ENCODE data around the gene PCBP3.

The PCBP3 gene

GRCh38 chr21:45824546-45825215 lies 181.2 kb downstream of the PCBP3 start:
- Histone ChIP-seq H3K27me3 (ENCODE audit: insufficient read depth, low read length, poor library complexity) (no peaks in the 10 kb centered on the region), H3K27ac (ENCODE audit: low read length) (no peak overlapping the region), H3K4me2 (ENCODE audit: insufficient read depth, low read length) (no peak overlapping the region), H3K9ac (ENCODE audit: low read depth, low read length) (no peak overlapping the region), H3K4me3 (ENCODE audit: low read depth in 1 of 2, low read length in 2 of 2) (no peak overlapping the region), H4K20me1 (ENCODE audit: insufficient read depth, low read length) (peaks cover 12% of the 10 kb centered on the region), H2AFZ (ENCODE audit: low read depth, low read length) (no peak overlapping the region), H3K4me1 (ENCODE audit: insufficient read depth, low read length) (no peaks in the 10 kb centered on the region), H3K36me3 (ENCODE audit: insufficient read depth, low read length) (no peaks in the 10 kb centered on the region), H3K9me3 (ENCODE audit: insufficient read depth, low read length, severe bottlenecking) (no peaks in the 10 kb centered on the region), H3K79me2 (ENCODE audit: insufficient read depth, low read length) (no peaks in the 10 kb centered on the region)
- DNase-seq (no peak), ATAC-seq (ENCODE audit: insufficient read depth, low read depth) (no peak)
- TF ChIP-seq CTCF (IDR thresholded peaks at IDR 0.05; ENCODE audit: borderline replicate concordance, extremely low read depth, low read length, poor library complexity, severe bottlenecking) (no peak), EZH2 (IDR thresholded peaks at IDR 0.05; ENCODE audit: borderline replicate concordance, low read depth, low read length, severe bottlenecking) (no peak)

GRCh38 chr21:45825219-45825618 lies 181.7 kb downstream of the PCBP3 start:
- Histone ChIP-seq H3K4me1 (ENCODE audit: insufficient read depth, low read length) (no peaks in the 10 kb centered on the region), H3K9ac (ENCODE audit: low read depth, low read length) (no peak overlapping the region), H3K4me2 (ENCODE audit: insufficient read depth, low read length) (no peak overlapping the region), H3K4me3 (ENCODE audit: low read depth in 1 of 2, low read length in 2 of 2) (no peak overlapping the region), H3K27ac (ENCODE audit: low read length) (no peak overlapping the region), H3K9me3 (ENCODE audit: insufficient read depth, low read length, severe bottlenecking) (no peaks in the 10 kb centered on the region), H4K20me1 (ENCODE audit: insufficient read depth, low read length) (peaks cover 8% of the 10 kb centered on the region), H2AFZ (ENCODE audit: low read depth, low read length) (no peak overlapping the region), H3K27me3 (ENCODE audit: insufficient read depth, low read length, poor library complexity) (no peaks in the 10 kb centered on the region), H3K79me2 (ENCODE audit: insufficient read depth, low read length) (no peaks in the 10 kb centered on the region), H3K36me3 (ENCODE audit: insufficient read depth, low read length) (no peaks in the 10 kb centered on the region)
- no peak for ATAC-seq (ENCODE audit: insufficient read depth, low read depth)
- no peak for DNase-seq
- TF ChIP-seq CTCF (IDR thresholded peaks at IDR 0.05; ENCODE audit: borderline replicate concordance, extremely low read depth, low read length, poor library complexity, severe bottlenecking) = no peak

GRCh38 chr21:45826676-45827301 lies 183.3 kb downstream of the PCBP3 start:
- no peak overlapping the region for H2AFZ ChIP-seq (ENCODE audit: low read depth, low read length)
- no peak overlapping the region for H3K4me3 ChIP-seq (ENCODE audit: low read depth in 1 of 2, low read length in 2 of 2)
- no peaks in the 10 kb centered on the region for H3K36me3 ChIP-seq (ENCODE audit: insufficient read depth, low read length)
- TF ChIP-seq CTCF (IDR thresholded peaks at IDR 0.05; ENCODE audit: borderline replicate concordance, extremely low read depth, low read length, poor library complexity, severe bottlenecking) (no peak), EZH2 (IDR thresholded peaks at IDR 0.05; ENCODE audit: borderline replicate concordance, low read depth, low read length, severe bottlenecking) (no peak)
- no peaks in the 10 kb centered on the region for H3K9me3 ChIP-seq (ENCODE audit: insufficient read depth, low read length, severe bottlenecking)
- no peak overlapping the region for H3K27ac ChIP-seq (ENCODE audit: low read length)
- H4K20me1 ChIP-seq (ENCODE audit: insufficient read depth, low read length) = peaks cover 3% of the 10 kb centered on the region; the same call in 1 of the 2 replicates
- H3K9ac ChIP-seq (ENCODE audit: low read depth, low read length) = no peak overlapping the region
- no peak overlapping the region for H3K4me2 ChIP-seq (ENCODE audit: insufficient read depth, low read length)
- no peak for ATAC-seq (ENCODE audit: insufficient read depth, low read depth)
- no peaks in the 10 kb centered on the region for H3K27me3 ChIP-seq (ENCODE audit: insufficient read depth, low read length, poor library complexity)
- DNase-seq = no peak
- no peaks in the 10 kb centered on the region for H3K79me2 ChIP-seq (ENCODE audit: insufficient read depth, low read length)
- H3K4me1 ChIP-seq (ENCODE audit: insufficient read depth, low read length) = no peaks in the 10 kb centered on the region
